LNCAP (cell line): ENCODE data around the gene KCNQ1OT1.

Experiments
- TF ChIP-seq, protein P1 (sequence below): fragments of 450-650 bp; IDR thresholded peaks from 2 replicates; pipeline ENCODE4 v1.5.1; 2017; ENCODE audit warnings: mild to moderate bottlenecking

KCNQ1OT1 gene

DNA sequence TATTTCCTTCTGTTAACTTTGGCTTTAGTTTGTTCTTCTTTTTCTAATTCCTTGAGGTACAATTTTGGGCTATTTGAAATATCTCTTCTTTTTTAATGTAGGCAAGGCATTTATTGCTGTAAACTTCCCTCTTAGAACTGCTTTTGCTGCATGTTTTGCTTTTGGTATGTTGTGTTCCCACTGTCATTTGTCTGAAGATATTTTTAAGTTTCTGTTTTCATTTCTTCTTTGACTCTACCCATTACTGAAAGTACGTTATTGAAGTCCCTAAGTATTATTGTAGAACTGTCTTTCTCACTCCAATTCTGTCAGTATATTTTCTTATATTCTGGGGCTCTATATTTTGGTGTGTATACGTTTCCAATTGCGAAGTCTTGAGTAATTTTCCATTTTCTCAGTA, 77.9 kb downstream of the KCNQ1OT1 start:
- TF ChIP-seq, protein P1, sequence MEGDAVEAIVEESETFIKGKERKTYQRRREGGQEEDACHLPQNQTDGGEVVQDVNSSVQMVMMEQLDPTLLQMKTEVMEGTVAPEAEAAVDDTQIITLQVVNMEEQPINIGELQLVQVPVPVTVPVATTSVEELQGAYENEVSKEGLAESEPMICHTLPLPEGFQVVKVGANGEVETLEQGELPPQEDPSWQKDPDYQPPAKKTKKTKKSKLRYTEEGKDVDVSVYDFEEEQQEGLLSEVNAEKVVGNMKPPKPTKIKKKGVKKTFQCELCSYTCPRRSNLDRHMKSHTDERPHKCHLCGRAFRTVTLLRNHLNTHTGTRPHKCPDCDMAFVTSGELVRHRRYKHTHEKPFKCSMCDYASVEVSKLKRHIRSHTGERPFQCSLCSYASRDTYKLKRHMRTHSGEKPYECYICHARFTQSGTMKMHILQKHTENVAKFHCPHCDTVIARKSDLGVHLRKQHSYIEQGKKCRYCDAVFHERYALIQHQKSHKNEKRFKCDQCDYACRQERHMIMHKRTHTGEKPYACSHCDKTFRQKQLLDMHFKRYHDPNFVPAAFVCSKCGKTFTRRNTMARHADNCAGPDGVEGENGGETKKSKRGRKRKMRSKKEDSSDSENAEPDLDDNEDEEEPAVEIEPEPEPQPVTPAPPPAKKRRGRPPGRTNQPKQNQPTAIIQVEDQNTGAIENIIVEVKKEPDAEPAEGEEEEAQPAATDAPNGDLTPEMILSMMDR, result no peak

DNA sequence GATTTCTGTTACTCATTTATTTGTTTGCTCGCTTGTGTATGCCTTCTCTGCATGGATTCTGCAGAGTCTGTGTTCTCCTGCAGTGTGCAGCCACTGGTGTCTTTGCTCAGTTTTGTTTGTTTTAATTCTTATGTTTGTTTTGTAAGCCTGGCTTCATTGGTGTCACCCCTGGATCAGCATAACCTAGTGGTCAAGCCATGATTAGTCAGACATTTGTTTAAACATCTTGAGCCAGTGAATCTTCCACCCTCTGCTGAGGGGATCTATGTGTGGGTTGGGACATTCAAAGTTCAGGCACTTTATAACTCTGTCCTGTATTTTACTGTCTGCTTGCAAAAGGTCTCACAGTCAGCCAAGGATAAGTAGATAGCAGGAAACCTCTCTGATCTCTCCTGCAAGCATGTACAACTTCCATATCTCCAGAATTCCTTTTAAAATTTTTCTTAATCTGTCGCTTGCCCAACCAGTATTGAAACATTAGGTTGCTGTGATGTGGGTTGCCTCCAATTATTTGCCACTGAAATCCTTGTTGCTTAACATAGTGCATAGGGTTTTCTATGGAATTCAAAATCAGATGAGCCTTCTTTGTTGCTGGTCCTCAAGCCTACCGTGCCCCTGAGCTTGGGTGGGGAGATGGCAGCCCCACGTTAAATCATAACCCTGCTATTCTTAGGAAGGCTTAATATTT, 86.8 kb downstream of the KCNQ1OT1 start:
- TF ChIP-seq, protein P1, result no peak

DNA sequence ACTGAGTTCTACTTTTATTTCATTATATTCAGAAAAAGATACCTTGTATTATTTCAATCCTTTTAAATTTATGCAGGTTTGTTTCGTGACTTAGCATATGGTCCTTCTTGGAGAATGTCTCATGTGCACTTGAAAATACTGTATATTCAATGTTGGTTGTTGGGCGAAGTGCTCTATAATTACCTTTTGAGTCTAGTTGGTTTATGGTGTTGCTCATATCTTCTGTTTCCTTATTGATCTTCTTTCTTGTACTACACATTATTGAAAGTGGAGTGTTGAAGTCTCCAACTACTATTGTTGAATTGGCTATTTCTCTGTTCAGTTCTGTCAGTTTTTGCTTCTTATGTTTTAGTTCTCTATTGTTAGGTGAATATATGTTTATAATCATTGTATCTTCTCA, 90.4 kb downstream of the KCNQ1OT1 start:
- TF ChIP-seq, protein P1, result no peak

DNA sequence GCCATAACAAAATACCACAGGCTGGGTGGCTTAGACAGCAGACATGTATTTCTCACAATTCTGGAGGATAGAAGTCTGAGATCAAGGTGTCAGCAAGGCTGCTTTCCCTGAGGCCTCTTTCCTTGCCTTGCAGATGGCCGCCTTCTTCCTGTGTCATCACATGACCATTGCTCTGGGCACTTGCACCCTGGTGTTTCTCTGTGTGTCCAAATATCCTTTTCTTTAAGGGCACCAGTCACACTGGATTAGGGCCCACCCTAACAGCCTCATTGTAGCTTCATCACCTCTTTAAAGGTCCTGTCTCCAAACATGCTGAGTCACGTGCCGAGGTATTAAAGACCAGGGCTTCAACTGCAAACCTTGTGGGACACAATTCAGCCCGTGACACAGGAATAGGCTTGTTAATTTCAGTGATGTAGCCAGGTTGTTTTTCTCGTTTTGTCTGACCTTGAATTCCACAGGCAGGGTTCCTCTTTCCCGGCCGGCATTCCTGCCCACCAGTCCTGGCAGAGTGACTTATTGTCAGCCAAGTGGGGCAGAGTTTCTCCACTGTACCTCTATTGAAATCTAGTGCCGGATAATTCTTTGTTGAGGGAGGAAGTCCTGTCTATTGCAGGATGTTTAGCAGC, 100.1 kb downstream of the KCNQ1OT1 start:
- TF ChIP-seq, protein P1, result no peak

DNA sequence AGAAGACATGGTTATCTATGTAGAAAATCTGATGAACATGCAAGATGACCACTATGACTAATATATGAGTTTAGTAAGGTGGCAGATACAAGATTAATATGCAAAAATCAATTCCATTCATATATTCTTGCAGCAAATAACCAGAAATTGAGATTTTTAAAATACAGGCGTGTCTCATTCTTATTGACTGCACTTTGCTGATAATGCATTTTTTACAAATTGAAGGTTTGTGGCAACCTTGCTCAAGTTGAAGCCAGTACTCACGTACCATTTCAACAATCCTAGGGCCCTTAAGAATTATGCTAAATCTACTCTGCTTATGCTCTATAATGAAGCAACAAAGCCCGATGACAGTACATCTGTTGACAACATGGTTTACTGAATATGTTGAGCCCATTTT, 104.6 kb downstream of the KCNQ1OT1 start:
- TF ChIP-seq, protein P1, result no peak

DNA sequence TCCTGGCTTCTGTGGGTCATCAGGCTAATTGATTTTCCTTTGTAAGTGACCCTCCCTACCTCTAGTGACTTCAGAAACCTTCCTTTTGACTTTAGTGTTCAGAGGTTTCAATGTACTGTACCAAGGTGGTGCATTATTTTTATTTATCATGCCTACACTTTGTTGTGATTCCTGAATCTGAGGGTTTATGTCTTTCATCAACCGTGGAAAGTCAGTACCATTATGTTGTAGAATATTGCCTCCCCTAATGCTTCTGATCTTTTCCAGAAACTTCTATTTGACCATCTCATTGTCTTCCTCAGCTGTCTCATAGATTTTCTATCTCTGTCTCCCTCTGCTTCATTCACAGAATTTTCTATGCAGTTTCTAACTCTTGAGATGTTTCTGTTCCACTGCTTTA, 105.5 kb downstream of the KCNQ1OT1 start:
- TF ChIP-seq, protein P1, result no peak

DNA sequence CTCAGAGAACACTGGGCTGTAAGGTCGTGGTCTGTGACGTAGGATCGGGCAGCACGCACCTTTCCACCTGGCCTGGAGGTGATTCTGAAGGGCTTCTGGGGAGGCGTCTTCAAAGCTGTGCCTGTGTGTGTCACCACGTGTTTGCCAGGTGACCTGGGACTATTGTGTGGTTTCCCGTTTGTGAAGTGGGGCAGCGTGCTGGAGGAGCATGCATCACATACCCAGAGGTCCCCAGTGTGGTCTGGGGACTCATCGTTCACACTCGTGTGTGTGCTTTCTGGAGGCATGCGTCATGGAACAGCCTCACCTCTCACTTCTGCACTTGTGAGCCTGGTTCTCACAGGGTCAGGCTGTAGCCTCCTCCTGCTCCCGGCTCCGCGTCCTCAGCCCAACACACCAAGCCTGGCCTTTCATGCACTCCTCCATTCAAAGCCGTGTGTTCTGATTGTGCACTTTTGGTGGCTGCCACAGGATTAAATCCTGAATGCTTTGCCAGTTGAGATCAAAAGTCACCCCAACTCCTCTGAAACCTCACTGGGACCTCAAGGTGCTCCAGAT, 106.3 kb downstream of the KCNQ1OT1 start:
- TF ChIP-seq, protein P1, result no peak
